Astrocyte (in vitro differentiated cells and primary cell): ENCODE data around the gene KSR2. TPM values are rescaled to one million over a fixed set of nuclear protein-coding genes. Genes with fewer than 3 reads are reported as not detected.

ENCODE experiments used
- DNase-seq: peaks from one replicate; pipeline ENCODE4 v3.0.0-alpha.2; 2010; ENCODE audit warnings: low read depth
- FAIRE-seq: peaks from 2 replicates; lab custom pipeline; 2011; peaks lifted over from hg19 to GRCh38; lab: Jason Lieb, UNC
- H2AFZ ChIP-seq: 2 replicates; pipeline ENCODE4 v1.6.0; 2012; ENCODE audit warnings: low read depth, low read length, inconsistent platforms
- H3K27ac ChIP-seq: 2 replicates; pipeline ENCODE4 v1.5.1; 2011; ENCODE audit warnings: low read depth, low read length, inconsistent platforms
- H3K27me3 ChIP-seq: 2 replicates; pipeline ENCODE4 v1.6.0; 2011; ENCODE audit warnings: low read length, inconsistent platforms; ENCODE audit not compliant: insufficient read depth
- H3K36me3 ChIP-seq: 2 replicates; pipeline ENCODE4 v1.5.1; 2011; ENCODE audit warnings: low read length, inconsistent platforms; ENCODE audit not compliant: insufficient read depth
- H3K4me1 ChIP-seq: 2 replicates; pipeline ENCODE4 v1.5.1; 2011; ENCODE audit warnings: low read length, inconsistent platforms; ENCODE audit not compliant: insufficient read depth
- H3K4me2 ChIP-seq: 2 replicates; pipeline ENCODE4 v1.6.0; 2012; ENCODE audit warnings: low read length, inconsistent platforms
- H3K4me3 ChIP-seq: 2 replicates; pipeline ENCODE4 v1.5.1; 2011; ENCODE audit warnings: low read depth, mild to moderate bottlenecking, low read length, inconsistent platforms; ENCODE audit not compliant: insufficient read depth
- H3K79me2 ChIP-seq: 2 replicates; pipeline ENCODE4 v1.6.0; 2012; ENCODE audit warnings: mild to moderate bottlenecking, low read length, inconsistent platforms; ENCODE audit not compliant: insufficient read depth
- H3K9ac ChIP-seq: 2 replicates; pipeline ENCODE4 v1.6.0; 2012; ENCODE audit warnings: mild to moderate bottlenecking, low read length, inconsistent platforms
- H3K9me3 ChIP-seq: 2 replicates; pipeline ENCODE4 v1.5.1; 2012; ENCODE audit warnings: low read depth, mild to moderate bottlenecking, low read length, inconsistent platforms; ENCODE audit not compliant: insufficient read depth
- H4K20me1 ChIP-seq: 2 replicates; pipeline ENCODE4 v1.6.0; 2012; ENCODE audit warnings: low read length, inconsistent platforms; ENCODE audit not compliant: insufficient read depth
- H3K27ac Mint-ChIP-seq: one replicate; pipeline ENCODE4 v1.8.0; 2021; ENCODE audit warnings: mild to moderate bottlenecking, mixed read lengths; ENCODE audit not compliant: unreplicated experiment
- H3K27me3 Mint-ChIP-seq: one replicate; pipeline ENCODE4 v1.8.0; 2021; ENCODE audit warnings: low read depth, mixed read lengths; ENCODE audit not compliant: unreplicated experiment
- H3K36me3 Mint-ChIP-seq: one replicate; pipeline ENCODE4 v1.8.0; 2021; ENCODE audit warnings: low read depth, mixed read lengths; ENCODE audit not compliant: unreplicated experiment
- H3K4me1 Mint-ChIP-seq: one replicate; pipeline ENCODE4 v1.8.0; 2021; ENCODE audit warnings: low read depth, mixed read lengths; ENCODE audit not compliant: unreplicated experiment
- H3K4me3 Mint-ChIP-seq: one replicate; pipeline ENCODE4 v1.8.0; 2021; ENCODE audit warnings: mild to moderate bottlenecking, moderate library complexity, mixed read lengths; ENCODE audit not compliant: unreplicated experiment
- H3K9me3 Mint-ChIP-seq: one replicate; pipeline ENCODE4 v1.8.0; 2021; ENCODE audit warnings: mild to moderate bottlenecking, mixed read lengths; ENCODE audit not compliant: unreplicated experiment
- CTCF ChIP-seq: IDR thresholded peaks from 2 replicates; pipeline ENCODE4 v1.5.1; 2011; ENCODE audit warnings: low read depth, mild to moderate bottlenecking, inconsistent platforms, low read length, moderate library complexity; ENCODE audit not compliant: insufficient read depth
- EZH2 ChIP-seq: IDR thresholded peaks from 2 replicates; pipeline ENCODE4 v1.6.1; 2012; ENCODE audit warnings: mild to moderate bottlenecking, low read length, inconsistent platforms; ENCODE audit not compliant: insufficient read depth
- total RNA-seq: library from RNA; stranded (reverse); gene quantifications from 2 replicates; pipeline ENCODE4 v1.2.1, GENCODE V29; 2021

KSR2 gene
- total RNA-seq, 1 donor from 2014 or later: 0.98 TPM

- TF ChIP-seq EZH2 (no peak), CTCF (no peak)
- no peak overlapping the region for H2AFZ ChIP-seq
- H3K36me3 ChIP-seq: no peaks in the 10 kb centered on the region
- Mint-ChIP-seq H3K27me3 (peaks cover 47% of the 10 kb centered on the region), H3K36me3 (no peaks in the 10 kb centered on the region), H3K4me3 (no peak overlapping the region), H3K9me3 (peaks cover 18% of the 10 kb centered on the region), H3K4me1 (no peaks in the 10 kb centered on the region), H3K27ac (no peak overlapping the region)
- H3K4me2 ChIP-seq: no peak overlapping the region
- peaks cover 3% of the 10 kb centered on the region for H3K9me3 ChIP-seq
- no peaks in the 10 kb centered on the region for H4K20me1 ChIP-seq
- H3K4me3 ChIP-seq: no peak overlapping the region
- no peaks in the 10 kb centered on the region for H3K4me1 ChIP-seq
- H3K27me3 ChIP-seq: peaks cover 19% of the 10 kb centered on the region
- DNase-seq: no peak
- H3K27ac ChIP-seq: no peak overlapping the region
- H3K79me2 ChIP-seq: no peaks in the 10 kb centered on the region
- FAIRE-seq: no peak
- H3K9ac ChIP-seq: no peak overlapping the region
These were observed 3.5 kb upstream of the KSR2 start for GRCh38 chr12:117972301-117972700.

GRCh38 chr12:117970334-117970733 lies 1.5 kb upstream of the KSR2 start:
- Histone ChIP-seq H3K27me3 (peaks cover 28% of the 10 kb centered on the region), H3K9me3 (peaks cover 3% of the 10 kb centered on the region)

More at GRCh38 chr12:117970334-117970733, 1.5 kb upstream of the KSR2 start:
- Histone ChIP-seq H2AFZ (no peak overlapping the region), H3K79me2 (no peaks in the 10 kb centered on the region), H3K4me3 (no peak overlapping the region), H3K27ac (no peak overlapping the region), H3K4me2 (no peak overlapping the region), H4K20me1 (no peaks in the 10 kb centered on the region), H3K4me1 (no peaks in the 10 kb centered on the region), H3K9ac (no peak overlapping the region), H3K36me3 (no peaks in the 10 kb centered on the region)
- H3K36me3 Mint-ChIP-seq: no peaks in the 10 kb centered on the region
- DNase-seq (no peak), FAIRE-seq (no peak)
- H3K27me3 Mint-ChIP-seq: peaks cover 56% of the 10 kb centered on the region
- TF ChIP-seq EZH2: no peak
- no peak for TF ChIP-seq CTCF
- H3K9me3 Mint-ChIP-seq: peaks cover 18% of the 10 kb centered on the region
- H3K4me3 Mint-ChIP-seq: peak overlapping the region; percentile 54
- no peak overlapping the region for H3K27ac Mint-ChIP-seq
- no peaks in the 10 kb centered on the region for H3K4me1 Mint-ChIP-seq
